ENCODE results near the gene AAGAB. TPM values are rescaled to one million over a fixed set of nuclear protein-coding genes. Genes with fewer than 3 reads are reported as not detected.
A peak's percentile ranks its signal among the peaks of the same experiment; 100 is the strongest.

AAGAB gene
- total RNA-seq, 1 donor from 2014 or later, result 26.6 TPM

DNA sequence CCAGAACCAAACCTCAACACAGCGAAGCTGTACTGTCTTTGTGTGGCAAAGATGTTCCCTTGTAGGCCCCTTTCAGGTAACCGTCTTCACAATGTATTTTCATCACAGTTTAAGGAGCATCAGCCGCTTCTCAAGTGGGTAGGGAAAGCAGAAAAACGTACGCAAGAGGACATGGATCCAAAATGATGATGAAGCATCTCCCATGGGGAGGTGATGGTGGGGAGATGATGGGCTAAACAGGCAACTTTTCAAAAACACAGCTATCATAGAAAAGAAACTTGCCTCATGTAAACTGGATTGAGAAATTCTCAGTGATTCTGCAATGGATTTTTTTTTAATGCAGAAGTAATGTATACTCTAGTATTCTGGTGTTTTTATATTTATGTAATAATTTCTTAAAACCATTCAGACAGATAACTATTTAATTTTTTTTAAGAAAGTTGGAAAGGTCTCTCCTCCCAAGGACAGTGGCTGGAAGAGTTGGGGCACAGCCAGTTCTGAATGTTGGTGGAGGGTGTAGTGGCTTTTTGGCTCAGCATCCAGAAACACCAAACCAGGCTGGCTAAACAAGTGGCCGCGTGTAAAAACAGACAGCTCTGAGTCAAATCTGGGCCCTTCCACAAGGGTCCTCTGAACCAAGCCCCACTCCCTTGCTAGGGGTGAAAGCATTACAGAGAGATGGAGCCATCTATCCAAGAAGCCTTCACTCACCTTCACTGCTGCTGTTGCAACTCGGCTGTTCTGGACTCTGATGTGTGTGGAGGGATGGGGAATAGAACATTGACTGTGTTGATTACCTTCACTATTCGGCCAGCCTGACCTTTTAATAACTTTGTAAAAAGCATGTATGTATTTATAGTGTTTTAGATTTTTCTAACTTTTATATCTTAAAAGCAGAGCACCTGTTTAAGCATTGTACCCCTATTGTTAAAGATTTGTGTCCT, 60.0 kb downstream of the AAGAB start:
- Histone ChIP-seq H3K4me3 (no peak overlapping the region), H3K9me3 (no peaks in the 10 kb centered on the region), H3K27ac (peak overlapping the region; percentile 8), H3K27me3 (no peaks in the 10 kb centered on the region), H3K4me1 (no peaks in the 10 kb centered on the region), H3K36me3 (peaks cover 36% of the 10 kb centered on the region)
- TF ChIP-seq CTCF (IDR thresholded peaks at IDR 0.05), result no peak
- DNase-seq (no peak), ATAC-seq (no peak)
- intact Hi-C loops (cut with DNase I), result no loop called here

DNA sequence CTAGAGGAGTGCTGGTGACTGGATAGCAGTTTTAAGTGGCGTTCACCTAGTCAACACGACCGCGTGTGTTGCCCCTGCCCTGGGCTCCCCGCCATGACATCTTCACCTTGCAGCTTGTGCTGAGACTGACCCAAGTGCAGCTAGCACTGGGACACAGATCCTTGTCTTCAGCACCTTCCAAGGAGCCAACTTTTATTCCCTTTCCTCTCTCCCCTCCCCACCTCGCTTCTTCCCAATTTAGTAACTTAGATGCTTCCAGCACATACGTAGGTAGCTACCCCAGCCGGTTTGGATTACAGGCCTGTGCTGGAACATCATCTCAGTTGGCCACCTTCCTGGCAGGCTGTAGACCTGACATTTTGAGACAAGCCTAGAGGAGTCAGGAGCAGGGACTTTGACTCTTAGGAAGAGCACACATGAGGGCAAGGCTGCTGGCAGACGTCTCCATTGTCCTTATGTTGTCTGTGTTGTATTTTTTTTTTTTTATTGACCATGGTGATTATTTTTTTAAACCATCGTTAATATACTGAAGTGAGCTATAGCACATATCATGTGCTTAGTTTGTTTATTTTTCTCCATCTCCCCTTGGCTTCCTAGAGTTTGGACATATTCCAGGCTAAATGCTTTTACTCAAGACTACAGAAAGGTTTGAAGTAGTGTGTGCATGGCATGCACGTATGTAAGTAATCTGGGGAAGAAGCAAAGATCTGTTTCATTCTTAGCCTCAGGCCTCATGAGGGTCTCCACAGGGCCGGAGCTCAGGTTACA, 61.1 kb downstream of the AAGAB start:
- Histone ChIP-seq H3K4me3 (no peak overlapping the region), H3K27me3 (no peaks in the 10 kb centered on the region), H3K36me3 (peaks cover 47% of the 10 kb centered on the region), H3K27ac (peak overlapping the region; percentile 8), H3K9me3 (no peaks in the 10 kb centered on the region), H3K4me1 (peaks cover 7% of the 10 kb centered on the region)
- ATAC-seq (no peak), DNase-seq (no peak)
- intact Hi-C loops (cut with DNase I), result no loop called here
- no peak for TF ChIP-seq CTCF (IDR thresholded peaks at IDR 0.05)

- Histone ChIP-seq H3K4me3 (no peak overlapping the region), H3K36me3 (peaks cover 50% of the 10 kb centered on the region), H3K27ac (no peak overlapping the region)
Measured at GRCh38 chr15:67192185-67192820, 62.2 kb downstream of the AAGAB start.

DNA sequence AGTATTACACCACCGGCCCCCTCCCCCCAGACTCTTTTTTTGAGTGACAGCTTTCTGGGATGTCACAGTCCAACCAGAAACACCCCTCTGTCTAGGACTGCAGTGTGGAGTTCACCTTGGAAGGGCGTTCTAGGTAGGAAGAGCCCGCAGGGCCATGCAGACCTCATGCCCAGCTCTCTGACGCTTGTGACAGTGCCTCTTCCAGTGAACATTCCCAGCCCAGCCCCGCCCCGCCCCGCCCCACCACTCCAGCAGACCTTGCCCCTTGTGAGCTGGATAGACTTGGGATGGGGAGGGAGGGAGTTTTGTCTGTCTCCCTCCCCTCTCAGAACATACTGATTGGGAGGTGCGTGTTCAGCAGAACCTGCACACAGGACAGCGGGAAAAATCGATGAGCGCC, 63.6 kb downstream of the AAGAB start:
- Histone ChIP-seq H3K36me3 (peaks cover 50% of the 10 kb centered on the region), H3K27me3 (no peaks in the 10 kb centered on the region), H3K4me3 (no peak overlapping the region), H3K4me1 (peaks cover 22% of the 10 kb centered on the region), H3K27ac (no peak overlapping the region), H3K9me3 (no peaks in the 10 kb centered on the region)
- ATAC-seq (no peak), DNase-seq (no peak)
- intact Hi-C loops (cut with DNase I), result no loop called here
- TF ChIP-seq CTCF (IDR thresholded peaks at IDR 0.05), result no peak

More at GRCh38 chr15:67192185-67192820, 62.2 kb downstream of the AAGAB start:
- H3K9me3 ChIP-seq, result no peaks in the 10 kb centered on the region
- intact Hi-C loops (cut with DNase I), result no loop called here
- peaks cover 11% of the 10 kb centered on the region for H3K4me1 ChIP-seq
- ATAC-seq, result no peak
- H3K27me3 ChIP-seq, result no peaks in the 10 kb centered on the region
- no peak for TF ChIP-seq CTCF (IDR thresholded peaks at IDR 0.05)
- no peak for DNase-seq

- H3K4me1 ChIP-seq, result peaks cover 27% of the 10 kb centered on the region
- H3K4me3 ChIP-seq, result no peak overlapping the region
- intact Hi-C loops (cut with DNase I), result no loop called here
- peak overlapping the region; percentile 9 for H3K27ac ChIP-seq
- DNase-seq, result no peak
- peaks cover 46% of the 10 kb centered on the region for H3K36me3 ChIP-seq
- no peak for TF ChIP-seq CTCF (IDR thresholded peaks at IDR 0.05)
- no peaks in the 10 kb centered on the region for H3K9me3 ChIP-seq
- no peak for ATAC-seq
- no peaks in the 10 kb centered on the region for H3K27me3 ChIP-seq
Measured at GRCh38 chr15:67190326-67190725, 64.1 kb downstream of the AAGAB start.

Measured in upper lobe of right lung (tissue), 1 donor.